ENCODE data around the gene KRT7. TPM values are rescaled to one million over a fixed set of nuclear protein-coding genes. Genes with fewer than 3 reads are reported as not detected.

The KRT7 gene
- polyA plus RNA-seq, 1 experiment: 4.6 TPM

GRCh38 chr12:52207106-52207505 lies 25.9 kb upstream of the KRT7 start:
- TF ChIP-seq CTCF (IDR thresholded peaks at IDR 0.05; ENCODE audit: low read depth, low read length): no peak
- ChIA-PET POLR2A (no interaction called here), CTCF (interaction anchor here (1.0 kb wide), 1 partner anchor 72 kb away, joined by 3 read pairs; no protein-coding TSS in a partner anchor)
- Histone ChIP-seq H3K27ac (ENCODE audit: low read depth, low read length) (no peak overlapping the region), H3K4me3 (ENCODE audit: low read depth, low read length) (no peak overlapping the region), H3K27me3 (ENCODE audit: control insufficient read depth, insufficient read depth, low read length) (no peaks in the 10 kb centered on the region), H3K9me3 (ENCODE audit: control insufficient read depth, insufficient read depth, low read length) (no peaks in the 10 kb centered on the region)
- DNase-seq (ENCODE audit: low read depth, low spot score): no peak

GRCh38 chr12:52207895-52208294 lies 25.1 kb upstream of the KRT7 start:
- ChIA-PET POLR2A (interaction anchor here (0.8 kb wide), 1 partner anchor 14 kb away, joined by 3 read pairs; no protein-coding TSS in a partner anchor), CTCF (interaction anchor here (0.6 to 1.0 kb wide), 2 partner anchors 51 to 71 kb away, joined by 3 read pairs; no protein-coding TSS in a partner anchor)
- no peak for DNase-seq (ENCODE audit: low read depth, low spot score)
- no peak overlapping the region for H3K4me3 ChIP-seq (ENCODE audit: low read depth, low read length)
- no peak overlapping the region for H3K27ac ChIP-seq (ENCODE audit: low read depth, low read length)
- TF ChIP-seq CTCF (IDR thresholded peaks at IDR 0.05; ENCODE audit: low read depth, low read length): no peak
- no peaks in the 10 kb centered on the region for H3K27me3 ChIP-seq (ENCODE audit: control insufficient read depth, insufficient read depth, low read length)
- H3K9me3 ChIP-seq (ENCODE audit: control insufficient read depth, insufficient read depth, low read length): no peaks in the 10 kb centered on the region

GRCh38 chr12:52208424-52209165 lies 24.4 kb upstream of the KRT7 start:
- no peak for TF ChIP-seq CTCF (IDR thresholded peaks at IDR 0.05; ENCODE audit: low read depth, low read length)
- no peaks in the 10 kb centered on the region for H3K27me3 ChIP-seq (ENCODE audit: control insufficient read depth, insufficient read depth, low read length)
- DNase-seq (ENCODE audit: low read depth, low spot score): no peak
- ChIA-PET POLR2A (interaction anchor here (0.8 kb wide), 1 partner anchor 14 kb away, joined by 3 read pairs; no protein-coding TSS in a partner anchor), CTCF (interaction anchor here (1.0 kb wide), 1 partner anchor 70 kb away, joined by 3 read pairs; no protein-coding TSS in a partner anchor)
- H3K4me3 ChIP-seq (ENCODE audit: low read depth, low read length): no peak overlapping the region
- no peak overlapping the region for H3K27ac ChIP-seq (ENCODE audit: low read depth, low read length)
- H3K9me3 ChIP-seq (ENCODE audit: control insufficient read depth, insufficient read depth, low read length): no peaks in the 10 kb centered on the region

- POLR2A ChIA-PET: no interaction called here
- no peaks in the 10 kb centered on the region for H3K9me3 ChIP-seq (ENCODE audit: control insufficient read depth, insufficient read depth, low read length)
- H3K4me3 ChIP-seq (ENCODE audit: low read depth, low read length): no peak overlapping the region
- H3K27me3 ChIP-seq (ENCODE audit: control insufficient read depth, insufficient read depth, low read length): no peaks in the 10 kb centered on the region
- no peak overlapping the region for H3K27ac ChIP-seq (ENCODE audit: low read depth, low read length)
- CTCF ChIA-PET: interaction anchor here (1.3 kb wide), 1 partner anchor 34 kb away, joined by 3 read pairs; no protein-coding TSS in a partner anchor
- DNase-seq (ENCODE audit: low read depth, low spot score): no peak
- no peak for TF ChIP-seq CTCF (IDR thresholded peaks at IDR 0.05; ENCODE audit: low read depth, low read length)
These were observed 23.7 kb upstream of the KRT7 start for GRCh38 chr12:52209321-52209720.
